Measurements from ENCODE around the gene USF2. TPM values are rescaled to one million over a fixed set of nuclear protein-coding genes. Genes with fewer than 3 reads are reported as not detected.

Gene USF2
- total and polyA plus RNA-seq, 2 of the 4 experiments (the other 2 are of a cell fraction) = 21.3 to 65.6 TPM

DNA sequence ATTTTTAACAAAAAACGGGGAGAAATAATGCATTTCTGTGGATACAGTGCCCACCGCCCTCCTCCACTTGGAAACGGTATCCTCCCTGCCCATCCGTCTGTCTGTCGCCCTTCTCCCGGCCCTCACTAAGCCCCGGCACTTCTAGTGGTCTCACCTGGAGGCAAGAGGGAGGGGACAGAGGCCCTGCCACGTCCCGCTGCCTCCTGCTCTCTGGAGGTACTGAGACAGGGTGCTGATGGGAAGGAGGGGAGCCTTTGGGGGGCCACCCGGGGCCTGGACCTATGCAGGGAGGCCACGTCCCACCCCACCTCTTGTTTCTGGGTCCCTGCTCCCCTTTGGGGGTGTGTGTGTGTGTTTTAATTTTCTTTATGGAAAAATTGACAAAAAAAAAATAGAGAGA is 10.6 kb downstream of the USF2 start:
- BruUV-seq (replicated peaks) = no TSS peak
- Histone ChIP-seq H3K4me2 (ENCODE audit: low read depth, low read length) (no peak overlapping the region), H3K4me1 (ENCODE audit: control insufficient read depth, insufficient read depth, low read length) (no peaks in the 10 kb centered on the region), H3K9ac (ENCODE audit: low read depth, low read length) (no peak overlapping the region), H4K91ac (ENCODE audit: insufficient read depth, low read depth, low read length) (no peak overlapping the region), H3K23ac (ENCODE audit: low read depth, low read length) (no peak overlapping the region), H3K9me3 (ENCODE audit: control insufficient read depth, insufficient read depth, low read length) (no peaks in the 10 kb centered on the region), H3K56ac (ENCODE audit: extremely low read depth, insufficient read depth, low read length) (no peak overlapping the region), H2BK120ac (ENCODE audit: low read depth, low read length) (no peak overlapping the region), H3K4ac (ENCODE audit: low read depth, low read length) (no peak overlapping the region), H3K36me3 (ENCODE audit: control insufficient read depth, insufficient read depth, low read length) (peaks cover 20% of the 10 kb centered on the region; the same call in 1 of the 2 replicates), H3K4me3 (ENCODE audit: insufficient read depth, low read depth, low read length) (no peak overlapping the region), H2BK20ac (ENCODE audit: low read depth, low read length) (no peak overlapping the region), H3K27me3 (ENCODE audit: control insufficient read depth, insufficient read depth, low read length) (peaks cover 20% of the 10 kb centered on the region), H2AK5ac (ENCODE audit: low read depth, low read length) (no peak overlapping the region), H3K14ac (replicated peaks; ENCODE audit: low read depth, low read length) (no peak overlapping the region), H2BK15ac (ENCODE audit: low read depth, low read length) (no peak overlapping the region), H2AK9ac (replicated peaks; ENCODE audit: low read depth, low read length, poor library complexity) (no peak overlapping the region), H4K8ac (ENCODE audit: low read depth in 2 of 2, low read length in 2 of 2) (no peak overlapping the region), H2BK5ac (ENCODE audit: low read depth, low read length, poor library complexity, severe bottlenecking) (no peak overlapping the region), H2AFZ (replicated peaks; ENCODE audit: low read length, poor library complexity) (no peak overlapping the region), H3K79me1 (ENCODE audit: low read depth in 1 of 2, low read length in 2 of 2) (0 out of 4 replicates have a peak, but pooled peaks cover 0 to 3% of the 10 kb centered on the region in 2 experiments), H3K27ac (ENCODE audit: insufficient read depth, low read length) (no peak overlapping the region), H3K9me1 (ENCODE audit: insufficient read depth, low read length) (no peaks in the 10 kb centered on the region), H4K20me1 (ENCODE audit: insufficient read depth, low read length) (no peaks in the 10 kb centered on the region), H4K5ac (ENCODE audit: low read depth, low read length) (no peak overlapping the region), H3K18ac (ENCODE audit: low read depth, low read length) (no peak overlapping the region)
- TF ChIP-seq, protein P1, sequence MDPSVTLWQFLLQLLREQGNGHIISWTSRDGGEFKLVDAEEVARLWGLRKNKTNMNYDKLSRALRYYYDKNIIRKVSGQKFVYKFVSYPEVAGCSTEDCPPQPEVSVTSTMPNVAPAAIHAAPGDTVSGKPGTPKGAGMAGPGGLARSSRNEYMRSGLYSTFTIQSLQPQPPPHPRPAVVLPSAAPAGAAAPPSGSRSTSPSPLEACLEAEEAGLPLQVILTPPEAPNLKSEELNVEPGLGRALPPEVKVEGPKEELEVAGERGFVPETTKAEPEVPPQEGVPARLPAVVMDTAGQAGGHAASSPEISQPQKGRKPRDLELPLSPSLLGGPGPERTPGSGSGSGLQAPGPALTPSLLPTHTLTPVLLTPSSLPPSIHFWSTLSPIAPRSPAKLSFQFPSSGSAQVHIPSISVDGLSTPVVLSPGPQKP (IDR thresholded peaks at IDR 0.05; ENCODE audit: borderline replicate concordance, low read depth, low read length) = no peak
- POLR2A ChIA-PET (ENCODE audit: unreplicated experiment) = no interaction called here
- dilution Hi-C loops (cut with HindIII; ENCODE audit: low sequenced_read_pairs, unreplicated experiment) (no loop called here), intact Hi-C loops (cut with micrococcal nuclease) (no loop called here), in situ Hi-C loops (cut with MboI; ENCODE audit: low sequenced_read_pairs) (no loop called here)
- 84% methylated on average over 5 of the region's 11 CpGs; no CpG with 5 or more reads in 1 of the 2 experiments for WGBS, 2 experiments (ENCODE audit: extremely low coverage in 2 of 2, insufficient read length in 1 of 2)
- ATAC-seq (ENCODE audit: low read depth) (no peak), DNase-seq (no peak)
- CTCF ChIA-PET = no interaction called here

Data from IMR-90 (cell line).